Lower lobe of right lung (tissue), 2 donors: ENCODE data around the gene SPCS2. TPM values are rescaled to one million over a fixed set of nuclear protein-coding genes. Genes with fewer than 3 reads are reported as not detected.
A peak's percentile ranks its signal among the peaks of the same experiment; 100 is the strongest.
"Not testable (repeated sequence)": the region's sequence is repeated elsewhere in the genome, so short reads cannot be mapped to it uniquely, and the experiment has no call there.

Source experiments
- ATAC-seq, 2 donors: fragments of 200-7000 bp; cut with Tn5 transposase; one replicate each; pipeline ENCODE4 v1.9.1; 2020 to 2022; ENCODE audit warnings: mild to moderate bottlenecking in 2 of 2, moderate library complexity in 2 of 2
- DNase-seq: peaks from one replicate; pipeline ENCODE4 v3.0.0-alpha.2; 2020
- H3K27ac ChIP-seq: fragments of 200-600 bp; one replicate; pipeline ENCODE4 v1.8.0; 2022
- H3K27me3 ChIP-seq: fragments of 200-600 bp; one replicate; pipeline ENCODE4 v1.8.0; 2022; ENCODE audit warnings: low read depth
- H3K36me3 ChIP-seq: fragments of 200-600 bp; one replicate; pipeline ENCODE4 v1.8.0; 2022; ENCODE audit warnings: mild to moderate bottlenecking
- H3K4me1 ChIP-seq: fragments of 200-600 bp; one replicate; pipeline ENCODE4 v1.8.0; 2022
- H3K4me3 ChIP-seq: fragments of 200-600 bp; one replicate; pipeline ENCODE4 v1.8.0; 2022; ENCODE audit warnings: mild to moderate bottlenecking
- H3K9me3 ChIP-seq: fragments of 200-600 bp; one replicate; pipeline ENCODE4 v1.8.0; 2022
- CTCF ChIP-seq: fragments of 200-600 bp; IDR thresholded peaks from one replicate; pipeline ENCODE4 v1.8.0; 2022; ENCODE audit warnings: antibody characterized with exemption, mild to moderate bottlenecking
- intact Hi-C: fragments of 100-400 bp; cut with DNase I; formaldehyde crosslinking; loops from one replicate; pipeline ENCODE4 v1.11.0; 2022
- total RNA-seq: library from RNA; stranded (reverse); fragmentation: NEBNext Ultra II Directional; extraction: Animal tissue kit (Norgen Biotek cat#: 25700); gene quantifications from one replicate; pipeline ENCODE4 v1.2.1, GENCODE V29; 2021
- donor health status: DM: no; HTN: yes; CAD: no; lungs with severe emphysema.

SPCS2 gene
- total RNA-seq, 1 donor from 2014 or later, result 149 TPM

- ATAC-seq (peak; percentile 97 to 99), DNase-seq (peak; percentile 88)
- Histone ChIP-seq H3K9me3 (no peaks in the 10 kb centered on the region), H3K4me1 (peaks cover 14% of the 10 kb centered on the region), H3K27ac (peak within 1 kb of the TSS; percentile 79), H3K4me3 (peak within 1 kb of the TSS; percentile 85), H3K27me3 (no peaks in the 10 kb centered on the region), H3K36me3 (no peaks in the 10 kb centered on the region)
- no peak for TF ChIP-seq CTCF
- intact Hi-C loops, result no loop called here
Measured at GRCh38 chr11:74988541-74989259, 39.6 kb downstream of the SPCS2 start, which contains the start of gene NEU3. Gene NEU3, plus strand, starts transcription at chr11:74988933. Its CDS starts 128 bp downstream, at chr11:74989061.

GRCh38 chr11:74989260-74989638 lies 40.2 kb downstream of the SPCS2 start:
- intact Hi-C loops, result no loop called here
- Histone ChIP-seq H3K4me1 (peaks cover 14% of the 10 kb centered on the region), H3K27me3 (no peaks in the 10 kb centered on the region), H3K9me3 (no peaks in the 10 kb centered on the region), H3K36me3 (peaks cover 2% of the 10 kb centered on the region), H3K27ac (peak overlapping the region; percentile 79), H3K4me3 (peak overlapping the region; percentile 85)
- DNase-seq (no peak), ATAC-seq (peak; percentile 3 to 6)
- no peak for TF ChIP-seq CTCF

GRCh38 chr11:74990150-74990549 lies 41.1 kb downstream of the SPCS2 start:
- H3K27me3 ChIP-seq, DNase-seq, intact Hi-C loops, H3K36me3 ChIP-seq, H3K27ac ChIP-seq, H3K4me3 ChIP-seq, H3K9me3 ChIP-seq, ATAC-seq: not testable (repeated sequence)
- H3K4me1 ChIP-seq, result peaks cover 14% of the 10 kb centered on the region

- Histone ChIP-seq H3K27me3 (no peaks in the 10 kb centered on the region), H3K9me3 (no peaks in the 10 kb centered on the region), H3K36me3 (peaks cover 17% of the 10 kb centered on the region), H3K27ac (no peak overlapping the region), H3K4me1 (peaks cover 14% of the 10 kb centered on the region), H3K4me3 (no peak overlapping the region)
- no peak for TF ChIP-seq CTCF
- intact Hi-C loops, result no loop called here
- DNase-seq (no peak), ATAC-seq (no peak)
Measured at GRCh38 chr11:74990941-74991340, 41.9 kb downstream of the SPCS2 start.

- TF ChIP-seq CTCF, result no peak
- Histone ChIP-seq H3K9me3 (no peaks in the 10 kb centered on the region), H3K4me1 (peaks cover 14% of the 10 kb centered on the region), H3K27me3 (no peaks in the 10 kb centered on the region), H3K4me3 (no peak overlapping the region), H3K27ac (no peak overlapping the region), H3K36me3 (peaks cover 26% of the 10 kb centered on the region)
- no peak for DNase-seq
- intact Hi-C loops, result no loop called here
- ATAC-seq, result no peak
Measured at GRCh38 chr11:74992852-74993251, 43.8 kb downstream of the SPCS2 start.

GRCh38 chr11:75000975-75001354 lies 51.9 kb downstream of the SPCS2 start:
- TF ChIP-seq CTCF, result no peak
- H3K36me3 ChIP-seq, result peaks cover 18% of the 10 kb centered on the region
- DNase-seq, result no peak
- no peak overlapping the region for H3K27ac ChIP-seq
- H3K4me1 ChIP-seq, result no peaks in the 10 kb centered on the region
- intact Hi-C loops, result no loop called here
- no peak for ATAC-seq
- H3K27me3 ChIP-seq, result no peaks in the 10 kb centered on the region
- no peak overlapping the region for H3K4me3 ChIP-seq
- no peaks in the 10 kb centered on the region for H3K9me3 ChIP-seq
